KMS-11 (cell line): ENCODE data around the gene PRSS8.

ENCODE experiments used
- H2AFZ ChIP-seq: fragments of 200-600 bp; sonication (generic); 2 replicates; pipeline ENCODE4 v1.6.1; 2016; ENCODE audit warnings: antibody characterized with exemption, mixed run types, low read depth
- H3K27ac ChIP-seq: fragments of 200-600 bp; sonication (generic); 2 replicates; pipeline ENCODE4 v1.6.1; 2016; ENCODE audit warnings: mild to moderate bottlenecking, mixed run types
- H3K27me3 ChIP-seq: fragments of 200-600 bp; sonication (generic); 2 replicates; pipeline ENCODE4 v1.6.1; 2017; ENCODE audit warnings: mild to moderate bottlenecking, low read depth, mixed run types, moderate library complexity; ENCODE audit not compliant: insufficient read depth
- H3K36me3 ChIP-seq: fragments of 200-600 bp; sonication (generic); 2 replicates; pipeline ENCODE4 v1.6.1; 2017; ENCODE audit warnings: mild to moderate bottlenecking, mixed run types; ENCODE audit not compliant: insufficient read depth
- H3K4me1 ChIP-seq: fragments of 200-600 bp; sonication (generic); 2 replicates; pipeline ENCODE4 v1.6.1; 2016; ENCODE audit warnings: mild to moderate bottlenecking, low read depth, mixed run types; ENCODE audit not compliant: poor library complexity, severe bottlenecking
- H3K4me2 ChIP-seq: fragments of 200-600 bp; sonication (generic); 2 replicates; pipeline ENCODE4 v1.7.0; 2016; ENCODE audit warnings: mild to moderate bottlenecking, mixed run types
- H3K4me3 ChIP-seq: fragments of 200-600 bp; sonication (generic); IDR thresholded peaks from 2 replicates; pipeline ENCODE4 v1.6.1; 2017; ENCODE audit warnings: low read depth, low read length, mixed read lengths; ENCODE audit not compliant: insufficient read depth
- H3K79me2 ChIP-seq: fragments of 200-600 bp; sonication (generic); 2 replicates; pipeline ENCODE4 v1.6.1; 2016; ENCODE audit warnings: low read depth, mixed run types; ENCODE audit not compliant: insufficient read depth
- H3K9ac ChIP-seq: fragments of 200-600 bp; sonication (generic); 2 replicates; pipeline ENCODE4 v1.6.1; 2016; ENCODE audit warnings: mild to moderate bottlenecking, mixed run types
- H4K20me1 ChIP-seq: fragments of 200-600 bp; sonication (generic); 2 replicates; pipeline ENCODE4 v1.6.1; 2016; ENCODE audit warnings: mild to moderate bottlenecking, mixed run types; ENCODE audit not compliant: insufficient read depth
- CTCF ChIP-seq: fragments of 200-600 bp; sonication (generic); conservative IDR thresholded peaks from 2 replicates; pipeline ENCODE4 v1.6.1; 2017; ENCODE audit warnings: low read depth, mild to moderate bottlenecking, antibody characterized with exemption, low read length, moderate library complexity, mixed read lengths

PRSS8 gene

GRCh38 chr16:31083081-31083480 lies 52.4 kb downstream of the PRSS8 start:
- H3K79me2 ChIP-seq = 0 out of 2 replicates have a peak, but pooled peaks cover 3% of the 10 kb centered on the region
- H3K4me2 ChIP-seq = no peak overlapping the region
- H2AFZ ChIP-seq = no peak overlapping the region
- H3K9ac ChIP-seq = no peak overlapping the region
- no peaks in the 10 kb centered on the region for H3K4me1 ChIP-seq
- no peak for TF ChIP-seq CTCF
- H4K20me1 ChIP-seq = no peaks in the 10 kb centered on the region
- H3K27ac ChIP-seq = no peak overlapping the region
- no peaks in the 10 kb centered on the region; the same call in 1 of the 2 replicates for H3K36me3 ChIP-seq
- no peaks in the 10 kb centered on the region for H3K27me3 ChIP-seq
- H3K4me3 ChIP-seq = no peak overlapping the region

GRCh38 chr16:31082368-31083045 lies 53.0 kb downstream of the PRSS8 start:
- Histone ChIP-seq H4K20me1 (no peaks in the 10 kb centered on the region), H3K9ac (no peak overlapping the region), H3K79me2 (peaks cover 8% of the 10 kb centered on the region; the same call in 1 of the 2 replicates), H2AFZ (no peak overlapping the region), H3K4me3 (no peak overlapping the region), H3K4me1 (no peaks in the 10 kb centered on the region), H3K27ac (no peak overlapping the region), H3K27me3 (no peaks in the 10 kb centered on the region), H3K4me2 (no peak overlapping the region), H3K36me3 (no peaks in the 10 kb centered on the region; the same call in 1 of the 2 replicates)
- no peak for TF ChIP-seq CTCF
